Type B pancreatic cell (in vitro differentiated cells): ENCODE results near the gene DNAAF8. TPM values are rescaled to one million over a fixed set of nuclear protein-coding genes. Genes with fewer than 3 reads are reported as not detected.

Experiments used
- DNase-seq: peaks from one replicate; pipeline ENCODE4 v3.0.0; 2021; ENCODE audit warnings: mixed read lengths; ENCODE audit not compliant: unreplicated experiment; ENCODE audit errors: extremely low spot score
- H3K27ac Mint-ChIP-seq: 2 replicates; pipeline ENCODE4 v1.8.0; 2021; ENCODE audit warnings: mild to moderate bottlenecking, mixed read lengths
- H3K27me3 Mint-ChIP-seq: 2 replicates; pipeline ENCODE4 v1.8.0; 2021; ENCODE audit warnings: mixed read lengths
- H3K36me3 Mint-ChIP-seq: 2 replicates; pipeline ENCODE4 v1.8.0; 2021; ENCODE audit warnings: mixed read lengths
- H3K4me1 Mint-ChIP-seq: one replicate; pipeline ENCODE4 v1.8.0; 2021; ENCODE audit warnings: mixed read lengths; ENCODE audit not compliant: unreplicated experiment
- H3K4me3 Mint-ChIP-seq: 2 replicates; pipeline ENCODE4 v1.8.0; 2021; ENCODE audit warnings: mild to moderate bottlenecking, mixed read lengths
- H3K9me3 Mint-ChIP-seq: 2 replicates; pipeline ENCODE4 v1.8.0; 2021; ENCODE audit warnings: mixed read lengths
- CTCF ChIP-seq: fragments of 200-600 bp; sonication (generic); conservative IDR thresholded peaks from 2 replicates; pipeline ENCODE4 v1.5.0; 2021; ENCODE audit warnings: antibody characterized with exemption, mild to moderate bottlenecking
- total RNA-seq: library from RNA; stranded (reverse); gene quantifications from 2 replicates; pipeline ENCODE4 v1.2.1, GENCODE V29; 2021; ENCODE audit warnings: low replicate concordance

DNAAF8 gene
- total RNA-seq, 1 donor from 2014 or later, result 2.6 TPM

DNA sequence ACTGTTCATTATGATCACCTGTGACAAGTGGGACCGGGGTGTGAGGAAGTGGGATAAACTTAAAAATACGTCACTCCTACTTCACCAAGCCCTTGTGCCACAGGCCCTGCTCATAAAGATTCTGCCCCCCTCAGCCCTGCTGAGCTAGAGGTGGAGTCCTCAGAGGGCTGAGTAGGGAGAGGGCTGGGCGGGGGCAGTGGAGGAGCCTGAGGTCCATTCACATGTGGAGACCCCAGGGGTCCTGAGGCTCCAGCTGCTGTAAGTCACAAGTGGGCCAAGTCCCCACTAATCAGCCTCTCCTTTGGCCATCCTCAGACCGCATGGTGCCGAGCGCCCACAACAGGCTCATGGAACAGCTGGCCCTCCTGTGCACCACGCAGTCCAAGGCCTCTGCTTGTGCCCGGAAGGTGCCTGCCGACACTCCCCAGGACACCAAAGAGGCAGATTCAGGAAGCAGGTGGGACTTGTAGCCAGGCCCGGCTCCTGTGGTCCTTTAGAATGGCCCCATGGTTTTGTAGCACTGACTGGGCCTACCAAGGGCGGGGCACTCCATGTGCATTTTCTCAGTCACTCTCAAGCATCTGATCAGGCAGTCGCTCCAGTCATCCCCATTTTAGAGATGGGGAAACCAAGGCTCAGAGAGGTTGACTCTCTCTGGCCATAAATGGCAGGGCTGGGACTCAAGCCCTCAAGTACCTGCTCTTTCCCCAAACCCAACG is 10.4 kb downstream of the DNAAF8 start:
- no peaks in the 10 kb centered on the region for H3K36me3 Mint-ChIP-seq
- no peaks in the 10 kb centered on the region for H3K9me3 Mint-ChIP-seq
- H3K4me1 Mint-ChIP-seq, result no peaks in the 10 kb centered on the region
- no peaks in the 10 kb centered on the region for H3K27me3 Mint-ChIP-seq
- H3K27ac Mint-ChIP-seq, result no peak overlapping the region
- no peak for TF ChIP-seq CTCF
- DNase-seq, result no peak
- H3K4me3 Mint-ChIP-seq, result no peak overlapping the region

- TF ChIP-seq CTCF, result no peak
- H3K27me3 Mint-ChIP-seq, result no peaks in the 10 kb centered on the region
- no peaks in the 10 kb centered on the region for H3K36me3 Mint-ChIP-seq
- H3K4me3 Mint-ChIP-seq, result no peak overlapping the region
- no peak for DNase-seq
- H3K27ac Mint-ChIP-seq, result no peak overlapping the region
- H3K9me3 Mint-ChIP-seq, result no peaks in the 10 kb centered on the region
- no peaks in the 10 kb centered on the region for H3K4me1 Mint-ChIP-seq
Measured at GRCh38 chr16:4745274-4745569, 10.9 kb downstream of the DNAAF8 start.

- Mint-ChIP-seq H3K4me1 (no peaks in the 10 kb centered on the region), H3K9me3 (no peaks in the 10 kb centered on the region), H3K4me3 (no peak overlapping the region)
Measured at GRCh38 chr16:4746215-4746614, 11.9 kb downstream of the DNAAF8 start.

GRCh38 chr16:4746991-4747574 is 12.7 kb downstream of the DNAAF8 start:
- Mint-ChIP-seq H3K4me3 (no peak overlapping the region), H3K9me3 (no peaks in the 10 kb centered on the region), H3K27ac (no peak overlapping the region), H3K27me3 (no peaks in the 10 kb centered on the region), H3K36me3 (no peaks in the 10 kb centered on the region), H3K4me1 (no peaks in the 10 kb centered on the region)
- TF ChIP-seq CTCF, result no peak
- no peak for DNase-seq

More at GRCh38 chr16:4746215-4746614, 11.9 kb downstream of the DNAAF8 start:
- no peaks in the 10 kb centered on the region for H3K27me3 Mint-ChIP-seq
- DNase-seq, result no peak
- TF ChIP-seq CTCF, result no peak
- no peak overlapping the region for H3K27ac Mint-ChIP-seq
- H3K36me3 Mint-ChIP-seq, result no peaks in the 10 kb centered on the region

- Mint-ChIP-seq H3K27ac (no peak overlapping the region), H3K27me3 (no peaks in the 10 kb centered on the region)
Measured at GRCh38 chr16:4747906-4748681, 13.8 kb downstream of the DNAAF8 start.

More at GRCh38 chr16:4747906-4748681, 13.8 kb downstream of the DNAAF8 start:
- no peak for TF ChIP-seq CTCF
- H3K4me3 Mint-ChIP-seq, result no peak overlapping the region
- no peaks in the 10 kb centered on the region for H3K9me3 Mint-ChIP-seq
- H3K4me1 Mint-ChIP-seq, result no peaks in the 10 kb centered on the region
- DNase-seq, result no peak
- peaks cover under 1% of the 10 kb centered on the region for H3K36me3 Mint-ChIP-seq
